Measurements from ENCODE around the gene RAD54L.

- TF ChIP-seq CTCF (IDR thresholded peaks at IDR 0.05 in 2 of 3, conservative IDR thresholded peaks at IDR 0.05 in 1 of 3; ENCODE audit: control insufficient read depth in 2 of 3, extremely low read depth in 1 of 3, insufficient read depth in 1 of 3, low read depth in 3 of 3, low read length in 3 of 3) (no peak), HDGF (IDR thresholded peaks at IDR 0.05) (no peak), ATF2 (IDR thresholded peaks at IDR 0.05; ENCODE audit: low read length) (no peak), BCLAF1 (IDR thresholded peaks at IDR 0.05) (no peak), SP1 (IDR thresholded peaks at IDR 0.05; ENCODE audit: low read depth, low read length) (no peak), FOXK2 (IDR thresholded peaks at IDR 0.05) (no peak), POU2F2 (IDR thresholded peaks at IDR 0.05; ENCODE audit: borderline replicate concordance, low read depth, low read length) (no peak), PBX3 (IDR thresholded peaks at IDR 0.05; ENCODE audit: insufficient replicate concordance, low read depth, low read length) (no peak), MAX (IDR thresholded peaks at IDR 0.05; ENCODE audit: low read depth, low read length) (no peak), NRF1 (conservative IDR thresholded peaks at IDR 0.05; ENCODE audit: low read depth, low read length) (no peak), POLR2A (IDR thresholded peaks at IDR 0.05; ENCODE audit: low read depth, low read length) (no peak), WRNIP1 (IDR thresholded peaks at IDR 0.05; ENCODE audit: borderline replicate concordance, low read depth, low read length) (no peak)
These were observed 32.1 kb upstream of the RAD54L start for GRCh38 chr1:46215504-46215903.

Data from GM12878 (cell line).